SU-DHL-6 (cell line): ENCODE data around the gene UNC93B1.
"Not testable (repeated sequence)": the region's sequence is repeated elsewhere in the genome, so short reads cannot be mapped to it uniquely, and the experiment has no call there.

Source experiments
- CTCF ChIP-seq: fragments of 200-600 bp; sonication (generic); IDR thresholded peaks from one replicate; pipeline ENCODE4 v1.5.1; 2017; ENCODE audit warnings: antibody characterized with exemption, mild to moderate bottlenecking, low read length, moderate library complexity; ENCODE audit not compliant: insufficient read depth, poor library complexity, severe bottlenecking
- EZH2phosphoT487 ChIP-seq: fragments of 200-600 bp; sonication (generic), shearing (Covaris generic); conservative IDR thresholded peaks from 2 replicates; pipeline ENCODE4 v1.6.1; 2018; ENCODE audit warnings: mild to moderate bottlenecking, antibody characterized with exemption, low read length, moderate library complexity, mixed read lengths

- TF ChIP-seq CTCF, EZH2phosphoT487: not testable (repeated sequence)
Measured at GRCh38 chr11:67974746-67975145, 29.2 kb downstream of the UNC93B1 start.
